HG03175 (cell line): ENCODE data around the gene FYB1.
"Not testable (repeated sequence)": the region's sequence is repeated elsewhere in the genome, so short reads cannot be mapped to it uniquely, and the experiment has no call there.

ENCODE experiments used
- ATAC-seq: cut with Tn5 transposase; IDR thresholded peaks from one replicate; pipeline ENCODE4 v1.9.1; 2021; ENCODE audit warnings: mild to moderate bottlenecking, moderate library complexity; ENCODE audit not compliant: unreplicated experiment

FYB1 gene

GRCh38 chr5:39190311-39191102, 28.9 kb downstream of the FYB1 start:
- no peak for ATAC-seq

GRCh38 chr5:39189292-39189955, 29.9 kb downstream of the FYB1 start:
- ATAC-seq, result no peak

GRCh38 chr5:39187831-39188731, 31.3 kb downstream of the FYB1 start:
- peak; percentile 55 for ATAC-seq

- ATAC-seq, result no peak
Observed at GRCh38 chr5:39186722-39187539, 32.4 kb downstream of the FYB1 start.

- no peak for ATAC-seq
Observed at GRCh38 chr5:39186289-39186688, 33.1 kb downstream of the FYB1 start.

GRCh38 chr5:39185761-39186160, 33.6 kb downstream of the FYB1 start:
- no peak for ATAC-seq

GRCh38 chr5:39179561-39179960, 39.8 kb downstream of the FYB1 start:
- ATAC-seq, result not testable (repeated sequence)

GRCh38 chr5:39178861-39179260, 40.5 kb downstream of the FYB1 start:
- ATAC-seq, result no peak

GRCh38 chr5:39178171-39178570, 41.2 kb downstream of the FYB1 start:
- no peak for ATAC-seq

GRCh38 chr5:39177631-39177964, 41.8 kb downstream of the FYB1 start:
- peak; percentile 75 for ATAC-seq

- ATAC-seq, result peak; percentile 31
Observed at GRCh38 chr5:39176759-39177630, 42.4 kb downstream of the FYB1 start.

GRCh38 chr5:39175273-39175955, 43.9 kb downstream of the FYB1 start:
- ATAC-seq, result no peak

- no peak for ATAC-seq
Observed at GRCh38 chr5:39173069-39173468, 46.3 kb downstream of the FYB1 start.

- ATAC-seq, result no peak
Observed at GRCh38 chr5:39172593-39172992, 46.8 kb downstream of the FYB1 start.

- no peak for ATAC-seq
Observed at GRCh38 chr5:39171647-39172046, 47.7 kb downstream of the FYB1 start.

GRCh38 chr5:39169081-39169480, 50.3 kb downstream of the FYB1 start:
- ATAC-seq, result no peak

GRCh38 chr5:39167972-39168342, 51.4 kb downstream of the FYB1 start:
- no peak for ATAC-seq

GRCh38 chr5:39167141-39167971, 52.0 kb downstream of the FYB1 start:
- no peak for ATAC-seq
